Calu3 (cell line): ENCODE data around the gene ZNF341. TPM values are rescaled to one million over a fixed set of nuclear protein-coding genes. Genes with fewer than 3 reads are reported as not detected.

ENCODE experiments used
- BruUV-seq: library from RNA; stranded (reverse); fragments of 400-500 nt; replicated peaks from 2 replicates; lab custom pipeline; 2021; lab: Mats Ljungman, UMichigan
- CTCF ChIA-PET: fragments of 300-600 bp; sonication (Branson Sonifier 250); formaldehyde crosslinking; loops from one replicate; lab custom pipeline; 2022; ENCODE audit warnings: antibody characterized with exemption; lab: Charles Lee
- DNase-seq: peaks from one replicate; pipeline ENCODE4 v3.0.0; 2022
- H3K27ac Mint-ChIP-seq: one replicate; pipeline ENCODE4 v1.8.0; 2022; ENCODE audit warnings: mixed read lengths; ENCODE audit not compliant: unreplicated experiment
- H3K27me3 Mint-ChIP-seq: one replicate; pipeline ENCODE4 v1.8.0; 2022; ENCODE audit warnings: mixed read lengths; ENCODE audit not compliant: unreplicated experiment
- H3K36me3 Mint-ChIP-seq: one replicate; pipeline ENCODE4 v1.8.0; 2022; ENCODE audit warnings: mild to moderate bottlenecking, moderate library complexity, mixed read lengths; ENCODE audit not compliant: insufficient read depth, unreplicated experiment
- H3K4me1 Mint-ChIP-seq: one replicate; pipeline ENCODE4 v1.8.0; 2022; ENCODE audit warnings: mild to moderate bottlenecking, low read depth, mixed read lengths; ENCODE audit not compliant: unreplicated experiment
- H3K4me3 Mint-ChIP-seq: one replicate; pipeline ENCODE4 v1.8.0; 2022; ENCODE audit warnings: mild to moderate bottlenecking, low read depth, moderate library complexity, mixed read lengths; ENCODE audit not compliant: unreplicated experiment
- H3K9me3 Mint-ChIP-seq: one replicate; pipeline ENCODE4 v1.8.0; 2022; ENCODE audit warnings: low read depth, mixed read lengths; ENCODE audit not compliant: unreplicated experiment
- CTCF ChIP-seq: fragments of 200-600 bp; IDR thresholded peaks from one replicate; pipeline ENCODE4 v1.8.0; 2022; ENCODE audit warnings: antibody characterized with exemption; ENCODE audit not compliant: unreplicated experiment
- intact Hi-C: fragments of 100-400 bp; cut with micrococcal nuclease; formaldehyde crosslinking; loops from one replicate; pipeline ENCODE4 v1.10.0; 2022; ENCODE audit not compliant: unreplicated experiment
- total RNA-seq: library from RNA; stranded (reverse); gene quantifications from 2 replicates; pipeline ENCODE4 v1.2.3, GENCODE V29; 2022

Gene ZNF341
- total RNA-seq, 1 experiment from 2014 or later, result 12.9 TPM

- BruUV-seq, result TSS peak; percentile 82
- intact Hi-C loops, result loop anchor here (2.0 to 10.0 kb wide), 6 partner anchors 14 to 196 kb away; partner anchors contain the start of genes CHMP4B, E2F1 and RALY
- no peak for TF ChIP-seq CTCF
These were observed 64.6 kb downstream of the ZNF341 start for GRCh38 chr20:33796263-33796906.

GRCh38 chr20:33796907-33797544 is 65.2 kb downstream of the ZNF341 start:
- no TSS peak for BruUV-seq
- Mint-ChIP-seq H3K27ac (peak overlapping the region; percentile 90), H3K4me3 (peak overlapping the region; percentile 26)

More at GRCh38 chr20:33796263-33796906, 64.6 kb downstream of the ZNF341 start:
- Mint-ChIP-seq H3K27ac (peak overlapping the region; percentile 90), H3K4me3 (peak overlapping the region; percentile 26), H3K27me3 (no peaks in the 10 kb centered on the region), H3K4me1 (peaks cover 68% of the 10 kb centered on the region), H3K36me3 (peaks cover 35% of the 10 kb centered on the region), H3K9me3 (no peaks in the 10 kb centered on the region)
- peak; percentile 97 for DNase-seq
- CTCF ChIA-PET, result interaction anchor here (0.7 to 5.6 kb wide), 3 partner anchors 15 to 121 kb away, joined by 3 to 29 read pairs (median 3); partner anchors contain the start of gene CHMP4B

DNA sequence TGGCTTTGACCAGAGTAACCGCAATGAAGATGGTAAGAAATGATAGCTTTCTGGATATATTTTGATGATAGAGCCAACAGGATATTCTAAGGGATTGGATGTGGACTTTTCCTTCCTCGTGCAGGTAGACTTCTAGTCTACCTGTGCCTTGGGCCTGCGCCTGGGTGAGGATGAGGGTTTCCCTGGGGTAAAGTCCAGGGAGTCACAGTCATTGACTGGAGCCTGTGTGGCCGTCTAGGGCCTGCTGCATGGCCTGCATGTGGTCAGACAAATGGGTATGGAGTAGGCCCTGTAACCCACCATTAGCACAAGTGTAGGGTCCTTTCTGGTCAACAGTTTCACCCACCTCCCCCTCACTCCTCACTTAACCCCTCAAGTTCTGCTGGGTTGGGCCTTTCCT is 66.6 kb downstream of the ZNF341 start:
- Mint-ChIP-seq H3K9me3 (no peaks in the 10 kb centered on the region), H3K27ac (peak overlapping the region; percentile 90), H3K4me3 (no peak overlapping the region), H3K27me3 (no peaks in the 10 kb centered on the region), H3K36me3 (peaks cover 26% of the 10 kb centered on the region), H3K4me1 (peaks cover 56% of the 10 kb centered on the region)
- no peak for TF ChIP-seq CTCF
- no TSS peak for BruUV-seq
- CTCF ChIA-PET, result interaction anchor here (1.3 kb wide), 1 partner anchor 27 kb away, joined by 3 read pairs; no protein-coding TSS in a partner anchor
- intact Hi-C loops, result loop anchor here (5.0 to 10.0 kb wide), 3 partner anchors 111 to 194 kb away; partner anchors contain the start of genes E2F1 and RALY
- DNase-seq, result no peak

More at GRCh38 chr20:33796907-33797544, 65.2 kb downstream of the ZNF341 start:
- intact Hi-C loops, result loop anchor here (2.0 to 10.0 kb wide), 6 partner anchors 14 to 195 kb away; partner anchors contain the start of genes CHMP4B, E2F1 and RALY
- Mint-ChIP-seq H3K9me3 (no peaks in the 10 kb centered on the region), H3K4me1 (peaks cover 68% of the 10 kb centered on the region), H3K36me3 (peaks cover 35% of the 10 kb centered on the region), H3K27me3 (no peaks in the 10 kb centered on the region)
- TF ChIP-seq CTCF, result no peak
- peak; percentile 56 for DNase-seq
- CTCF ChIA-PET, result interaction anchor here (0.6 to 5.6 kb wide), 4 partner anchors 15 to 1299 kb away, joined by 3 to 29 read pairs (median 6); partner anchors contain the start of gene CHMP4B

- Mint-ChIP-seq H3K27ac (peak overlapping the region; percentile 70), H3K4me1 (peaks cover 28% of the 10 kb centered on the region), H3K4me3 (no peak overlapping the region), H3K27me3 (no peaks in the 10 kb centered on the region), H3K9me3 (no peaks in the 10 kb centered on the region), H3K36me3 (no peaks in the 10 kb centered on the region)
- CTCF ChIA-PET, result interaction anchor here (0.5 to 1.8 kb wide), 7 partner anchors 8 to 317 kb away, joined by 3 to 4 read pairs (median 3); no protein-coding TSS in a partner anchor
- DNase-seq, result no peak
- TF ChIP-seq CTCF, result no peak
- intact Hi-C loops, result no loop called here
- no TSS peak for BruUV-seq
These were observed 72.1 kb downstream of the ZNF341 start for GRCh38 chr20:33803921-33804337.
